Measurements from ENCODE around the gene PER1. TPM values are rescaled to one million over a fixed set of nuclear protein-coding genes. Genes with fewer than 3 reads are reported as not detected.
A peak's percentile ranks its signal among the peaks of the same experiment; 100 is the strongest.

The PER1 gene
- total and polyA plus RNA-seq, 2 of the 13 experiments (the other 11 are each of a cell fraction or from before 2014, with no cell fraction given), result 2.6 to 3.6 TPM

DNA sequence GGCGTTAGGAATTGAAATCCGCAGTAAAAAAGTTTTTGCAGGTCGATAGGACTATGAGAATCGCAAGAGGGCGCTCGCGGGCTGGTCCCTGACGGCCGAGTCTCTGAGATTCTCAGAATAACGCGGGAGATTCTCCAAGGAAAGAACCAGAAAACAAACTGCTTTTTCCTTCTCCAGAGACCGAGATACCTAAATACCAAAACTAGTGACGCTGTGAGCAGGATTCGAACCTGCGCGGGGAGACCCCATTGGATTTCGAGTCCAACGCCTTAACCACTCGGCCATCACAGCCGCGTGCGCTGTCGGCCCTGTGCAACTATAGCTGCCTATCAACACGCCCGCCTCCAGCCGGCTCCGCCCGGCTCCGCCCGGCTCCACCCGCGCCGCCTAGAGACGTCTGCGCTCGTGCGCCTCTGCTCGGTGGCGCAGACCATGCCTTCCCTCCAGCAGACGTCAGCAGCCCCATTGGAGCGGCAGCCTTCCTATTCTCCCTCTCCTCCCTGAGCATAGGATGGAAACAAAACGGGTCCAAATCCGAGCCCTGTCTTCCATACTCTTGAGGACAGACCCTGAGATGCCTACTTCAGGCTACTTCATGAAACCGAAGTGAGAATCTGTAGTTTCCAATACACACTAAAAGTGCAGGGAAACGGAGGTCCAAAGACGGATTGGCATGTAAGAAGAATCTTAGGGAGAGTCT, 13.4 kb downstream of the PER1 start (continued):
- TF ChIP-seq NFE2 (CRISPR knock-in tag; IDR thresholded peaks at IDR 0.05), result no peak
- TF ChIP-seq ZFP36L1 (CRISPR knock-in tag; IDR thresholded peaks at IDR 0.05), result no peak
- no peak for TF ChIP-seq ZNF326 (CRISPR knock-in tag; IDR thresholded peaks at IDR 0.05; ENCODE audit: borderline replicate concordance)
- TF ChIP-seq ZNF282 (IDR thresholded peaks at IDR 0.05; ENCODE audit: partially characterized antibody), result no peak
- peak; percentile 81; the same call in 1 of the 2 replicates for TF ChIP-seq RFXAP (CRISPR knock-in tag; IDR thresholded peaks at IDR 0.05; ENCODE audit: borderline replicate concordance)
- peak; percentile 99 for TF ChIP-seq MAF1 (CRISPR knock-in tag; IDR thresholded peaks at IDR 0.05; ENCODE audit: borderline replicate concordance)
- no peak for TF ChIP-seq HMG20A (CRISPR knock-in tag; IDR thresholded peaks at IDR 0.05; ENCODE audit: borderline replicate concordance)
- TF ChIP-seq ZBTB20 (CRISPR knock-in tag; IDR thresholded peaks at IDR 0.05; ENCODE audit: borderline replicate concordance, low read depth), result peak; percentile 59; the same call in 1 of the 2 replicates
- peak; percentile 96 for TF ChIP-seq NAIF1 (CRISPR knock-in tag; IDR thresholded peaks at IDR 0.05; ENCODE audit: borderline replicate concordance)
- TF ChIP-seq GABPB1 (CRISPR knock-in tag; IDR thresholded peaks at IDR 0.05), result peak; percentile 77
- TF ChIP-seq ELF1 (CRISPR knock-in tag; IDR thresholded peaks at IDR 0.05), result peak; percentile 10
- TF ChIP-seq SOX13 (IDR thresholded peaks at IDR 0.05), result 0 out of 2 replicates have a peak, but pooled peaks have one; percentile 22
- TF ChIP-seq SOX13 (CRISPR knock-in tag; conservative IDR thresholded peaks at IDR 0.05 in 1 of 2, IDR thresholded peaks at IDR 0.05 in 1 of 2), result peak in 1 of 2 experiments; percentile 54; a peak in 2 of 4 replicates
- TF ChIP-seq SKI (IDR thresholded peaks at IDR 0.05; ENCODE audit: partially characterized antibody), result peak; percentile 93
- no peak for TF ChIP-seq ZNF639 (CRISPR knock-in tag; conservative IDR thresholded peaks at IDR 0.05)
- TF ChIP-seq RNF2 (conservative IDR thresholded peaks at IDR 0.05; ENCODE audit: low read depth), result no peak; the same call in 1 of the 2 replicates
- peak; percentile 60; the same call in 1 of the 2 replicates for TF ChIP-seq KDM5B (CRISPR knock-in tag; IDR thresholded peaks at IDR 0.05; ENCODE audit: borderline replicate concordance)
- TF ChIP-seq, protein P1, sequence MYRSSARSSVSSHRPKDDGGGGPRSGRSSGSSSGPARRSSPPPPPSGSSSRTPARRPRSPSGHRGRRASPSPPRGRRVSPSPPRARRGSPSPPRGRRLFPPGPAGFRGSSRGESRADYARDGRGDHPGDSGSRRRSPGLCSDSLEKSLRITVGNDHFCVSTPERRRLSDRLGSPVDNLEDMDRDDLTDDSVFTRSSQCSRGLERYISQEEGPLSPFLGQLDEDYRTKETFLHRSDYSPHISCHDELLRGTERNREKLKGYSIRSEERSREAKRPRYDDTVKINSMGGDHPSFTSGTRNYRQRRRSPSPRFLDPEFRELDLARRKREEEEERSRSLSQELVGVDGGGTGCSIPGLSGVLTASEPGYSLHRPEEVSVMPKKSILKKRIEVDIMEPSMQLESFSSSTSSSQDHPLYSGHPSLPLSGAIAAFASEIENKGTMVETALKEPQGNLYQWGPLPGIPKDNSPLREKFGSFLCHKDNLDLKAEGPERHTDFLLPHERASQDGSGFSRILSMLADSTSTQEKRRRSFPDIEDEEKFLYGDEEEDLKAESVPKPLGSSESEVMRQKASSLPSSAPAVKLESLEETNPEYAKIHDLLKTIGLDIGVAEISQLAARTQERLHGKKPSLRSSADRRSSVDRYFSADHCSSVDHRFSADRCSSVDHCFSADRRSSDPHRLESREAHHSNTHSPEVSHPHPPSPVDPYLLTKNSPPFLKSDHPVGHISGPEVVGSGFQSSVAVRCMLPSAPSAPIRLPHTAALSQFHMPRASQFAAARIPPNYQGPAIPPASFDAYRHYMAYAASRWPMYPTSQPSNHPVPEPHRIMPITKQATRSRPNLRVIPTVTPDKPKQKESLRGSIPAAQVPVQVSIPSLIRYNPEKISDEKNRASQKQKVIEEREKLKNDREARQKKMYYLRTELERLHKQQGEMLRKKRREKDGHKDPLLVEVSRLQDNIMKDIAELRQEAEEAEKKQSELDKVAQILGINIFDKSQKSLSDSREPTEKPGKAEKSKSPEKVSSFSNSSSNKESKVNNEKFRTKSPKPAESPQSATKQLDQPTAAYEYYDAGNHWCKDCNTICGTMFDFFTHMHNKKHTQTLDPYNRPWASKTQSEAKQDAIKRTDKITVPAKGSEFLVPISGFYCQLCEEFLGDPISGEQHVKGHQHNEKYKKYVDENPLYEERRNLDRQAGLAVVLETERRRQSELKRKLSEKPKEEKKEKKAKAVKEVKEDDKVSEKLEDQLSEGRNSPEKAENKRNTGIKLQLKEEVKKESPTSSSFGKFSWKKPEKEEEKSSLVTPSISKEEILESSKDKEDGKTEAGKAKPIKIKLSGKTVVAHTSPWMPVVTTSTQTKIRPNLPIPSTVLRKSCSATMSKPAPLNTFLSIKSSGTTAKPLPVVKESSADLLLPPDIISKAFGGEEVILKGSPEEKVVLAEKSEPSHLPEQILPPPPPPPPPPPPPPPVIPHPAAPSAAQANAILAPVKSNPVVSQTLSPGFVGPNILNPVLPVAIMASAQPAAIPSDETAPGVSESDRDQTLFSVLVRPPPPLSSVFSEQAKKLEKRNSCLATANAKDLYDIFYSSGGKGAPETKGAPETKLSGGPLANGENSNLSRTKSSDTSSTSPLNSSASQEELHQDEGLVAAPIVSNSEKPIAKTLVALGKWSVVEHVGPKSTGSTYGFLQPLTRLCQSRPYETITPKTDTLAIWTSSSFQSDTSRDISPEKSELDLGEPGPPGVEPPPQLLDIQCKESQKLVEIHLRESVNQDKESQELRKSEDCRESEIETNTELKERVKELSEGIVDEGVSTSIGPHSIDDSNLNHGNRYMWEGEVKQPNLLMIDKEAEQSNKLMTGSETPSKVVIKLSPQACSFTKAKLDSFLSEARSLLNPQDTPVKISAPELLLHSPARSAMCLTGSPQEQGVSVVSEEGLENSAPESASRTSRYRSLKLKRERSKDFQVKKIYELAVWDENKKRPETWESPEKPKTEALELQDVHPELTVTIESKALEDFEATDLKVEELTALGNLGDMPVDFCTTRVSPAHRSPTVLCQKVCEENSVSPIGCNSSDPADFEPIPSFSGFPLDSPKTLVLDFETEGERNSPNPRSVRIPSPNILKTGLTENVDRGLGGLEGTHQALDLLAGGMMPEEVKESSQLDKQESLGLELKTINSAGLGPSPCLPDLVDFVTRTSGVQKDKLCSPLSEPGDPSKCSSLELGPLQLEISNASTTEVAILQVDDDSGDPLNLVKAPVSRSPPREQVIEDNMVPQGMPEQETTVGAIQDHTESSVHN (CRISPR knock-in tag; IDR thresholded peaks at IDR 0.05), result no peak

Data from HepG2 (cell line).